H1 (cell line): ENCODE data around the gene LEMD2. TPM values are rescaled to one million over a fixed set of nuclear protein-coding genes. Genes with fewer than 3 reads are reported as not detected.

Experiments used
- CTCF ChIA-PET: fragments of 300-600 bp; sonication (Branson Sonifier 250); formaldehyde crosslinking; loops from one replicate; lab custom pipeline; 2021; ENCODE audit not compliant: partially characterized antibody; lab: Charles Lee
- POLR2A ChIA-PET: fragments of 300-600 bp; sonication (Branson Sonifier 250); formaldehyde crosslinking; loops from one replicate; lab custom pipeline; 2021; ENCODE audit warnings: inconsistent platforms; ENCODE audit not compliant: partially characterized antibody; lab: Charles Lee
- DNase-seq, 2 experiments: peaks; one replicate each; pipeline versions ENCODE4 v3.0.0 to v3.0.0-alpha.2; 2010 to 2022; ENCODE audit warnings: low spot score in 2 of 2, low read depth in 1 of 2, mixed read lengths in 1 of 2
- FAIRE-seq: peaks from 2 replicates; lab custom pipeline; 2011; peaks lifted over from hg19 to GRCh38; lab: Jason Lieb, UNC
- H2AFZ ChIP-seq: 2 replicates; pipeline ENCODE4 v1.8.1; 2012; ENCODE audit warnings: low read length, inconsistent platforms
- H2AK5ac ChIP-seq: 2 replicates; pipeline ENCODE4 v1.6.1; 2013; ENCODE audit warnings: low read depth, low read length
- H2BK120ac ChIP-seq: replicated peaks from 2 replicates; pipeline ENCODE3; 2013; ENCODE audit warnings: low read depth, low read length, inconsistent platforms
- H2BK12ac ChIP-seq: 2 replicates; pipeline ENCODE4 v1.6.1; 2013; ENCODE audit warnings: low read depth, low read length
- H2BK15ac ChIP-seq: 2 replicates; pipeline ENCODE4 v1.6.1; 2013; ENCODE audit warnings: low read length
- H2BK20ac ChIP-seq: 2 replicates; pipeline ENCODE4 v1.6.1; 2013; ENCODE audit warnings: low read length
- H2BK5ac ChIP-seq: 2 replicates; pipeline ENCODE4 v1.6.1; 2013; ENCODE audit warnings: low read depth, low read length
- H3K14ac ChIP-seq: 2 replicates; pipeline ENCODE4 v1.6.1; 2013; ENCODE audit warnings: inconsistent platforms; ENCODE audit not compliant: insufficient read length
- H3K18ac ChIP-seq: 2 replicates; pipeline ENCODE4 v1.6.1; 2013; ENCODE audit warnings: low read length; ENCODE audit errors: extremely low read depth
- H3K23ac ChIP-seq: 2 replicates; pipeline ENCODE4 v1.6.1; 2013; ENCODE audit warnings: inconsistent platforms; ENCODE audit not compliant: insufficient read length
- H3K23me2 ChIP-seq: 2 replicates; pipeline ENCODE4 v1.6.1; 2013; ENCODE audit warnings: low read depth, low read length
- H3K27ac ChIP-seq: 2 replicates; pipeline ENCODE4 v1.6.1; 2011; ENCODE audit warnings: low read depth, low read length, inconsistent platforms
- H3K27me3 ChIP-seq, 4 experiments: replicated peaks in 1 of 4; 1 replicate in 1 of 4; 2 replicates in 3 of 4; pipeline versions ENCODE4 v1.6.1 to v1.8.1; 2011 to 2013; ENCODE audit warnings: low read length in 3 of 4, mild to moderate bottlenecking in 3 of 4, inconsistent platforms in 2 of 4, mixed read lengths in 2 of 4, moderate library complexity in 1 of 4; ENCODE audit not compliant: control insufficient read depth in 3 of 4, insufficient read depth in 3 of 4; ENCODE audit errors: extremely low read depth in 1 of 4
- H3K36me3 ChIP-seq, 4 experiments: 2 replicates each; pipeline versions ENCODE4 v1.6.1 to v1.8.1; 2011 to 2013; ENCODE audit warnings: mild to moderate bottlenecking in 4 of 4, low read length in 3 of 4, moderate library complexity in 2 of 4, control low read depth in 1 of 4, inconsistent platforms in 1 of 4; ENCODE audit not compliant: insufficient read depth in 4 of 4, control insufficient read depth in 2 of 4
- H3K4ac ChIP-seq: replicated peaks from 2 replicates; pipeline ENCODE3; 2013; ENCODE audit warnings: low read length, low read depth, mixed read lengths, inconsistent platforms; ENCODE audit not compliant: insufficient read length
- H3K4me1 ChIP-seq, 4 experiments: replicated peaks in 1 of 4; 1 replicate in 1 of 4; 2 replicates in 3 of 4; pipeline versions ENCODE4 v1.6.1 to v1.8.1; 2011 to 2013; ENCODE audit warnings: low read length in 3 of 4, inconsistent platforms in 2 of 4, mixed read lengths in 1 of 4; ENCODE audit not compliant: insufficient read depth in 4 of 4, control insufficient read depth in 3 of 4
- H3K4me2 ChIP-seq, 2 experiments: 2 replicates each; pipeline versions ENCODE4 v1.6.1 to v1.8.1; 2011 to 2013; ENCODE audit warnings: low read depth in 2 of 2, low read length in 2 of 2, control low read depth in 1 of 2, inconsistent platforms in 1 of 2, mild to moderate bottlenecking in 1 of 2; ENCODE audit not compliant: insufficient read depth in 1 of 2
- H3K4me3 ChIP-seq, 4 experiments: fragments of 200-600, 300-600 bp in 1 of 4; sonication (generic), shearing (Covaris generic), sonication (Bioruptor Twin) in 1 of 4; 2 replicates each; pipeline versions ENCODE4 v1.5.1 to v1.8.1; 2011 to 2016; ENCODE audit warnings: low read length in 4 of 4, low read depth in 3 of 4, control low read depth in 2 of 4, inconsistent platforms in 2 of 4, mild to moderate bottlenecking in 2 of 4, mixed read lengths in 1 of 4, moderate library complexity in 1 of 4; ENCODE audit not compliant: insufficient read depth in 2 of 4; ENCODE audit errors: extremely low read depth in 1 of 4
- H3K56ac ChIP-seq: replicated peaks from 2 replicates; pipeline ENCODE3; 2013; ENCODE audit warnings: low read depth, mild to moderate bottlenecking, mixed read lengths, low read length, inconsistent platforms; ENCODE audit not compliant: insufficient read length
- H3K79me1 ChIP-seq: 2 replicates; pipeline ENCODE4 v1.6.1; 2013; ENCODE audit warnings: low read depth, low read length, control low read depth
- H3K79me2 ChIP-seq, 2 experiments: 2 replicates each; pipeline versions ENCODE4 v1.6.1 to v1.8.1; 2012 to 2013; ENCODE audit warnings: low read length in 2 of 2, mild to moderate bottlenecking in 2 of 2, inconsistent platforms in 1 of 2; ENCODE audit not compliant: insufficient read depth in 2 of 2, control insufficient read depth in 1 of 2
- H3K9ac ChIP-seq, 4 experiments: replicated peaks in 1 of 4; 1 replicate in 1 of 4; 2 replicates in 3 of 4; pipeline versions ENCODE4 v1.6.1 to v1.8.1; 2011 to 2013; ENCODE audit warnings: low read depth in 3 of 4, low read length in 3 of 4, control low read depth in 2 of 4, mild to moderate bottlenecking in 2 of 4, moderate library complexity in 2 of 4, inconsistent platforms in 1 of 4; ENCODE audit errors: extremely low read depth in 1 of 4
- H3K9me3 ChIP-seq, 2 experiments: 2 replicates each; pipeline versions ENCODE4 v1.6.1 to v1.8.1; 2012 to 2013; ENCODE audit warnings: mild to moderate bottlenecking in 2 of 2, moderate library complexity in 2 of 2, control low read depth in 1 of 2, inconsistent platforms in 1 of 2, low read depth in 1 of 2, low read length in 1 of 2, mixed read lengths in 1 of 2; ENCODE audit not compliant: insufficient read depth in 2 of 2
- H4K20me1 ChIP-seq, 2 experiments: replicated peaks in 1 of 2; 2 replicates each; pipeline versions ENCODE3 to v1.8.1; 2011 to 2013; ENCODE audit warnings: inconsistent platforms in 2 of 2, low read length in 2 of 2, mild to moderate bottlenecking in 1 of 2; ENCODE audit not compliant: insufficient read depth in 2 of 2, control insufficient read depth in 1 of 2
- H4K5ac ChIP-seq: 2 replicates; pipeline ENCODE4 v1.6.1; 2013; ENCODE audit warnings: low read length, low read depth, mixed read lengths, inconsistent platforms; ENCODE audit not compliant: insufficient read length
- H4K8ac ChIP-seq: 2 replicates; pipeline ENCODE4 v1.8.0; 2013; ENCODE audit warnings: mild to moderate bottlenecking, moderate library complexity, low read length, inconsistent platforms; ENCODE audit not compliant: insufficient read depth; ENCODE audit errors: extremely low read depth
- H4K91ac ChIP-seq: replicated peaks from 2 replicates; pipeline ENCODE3; 2013; ENCODE audit warnings: low read length, mixed read lengths, inconsistent platforms; ENCODE audit not compliant: insufficient read length
- E2F6 ChIP-seq: IDR thresholded peaks from 2 replicates; pipeline ENCODE4 v1.6.1; 2012; ENCODE audit warnings: inconsistent platforms
- TAF7 ChIP-seq: optimal IDR thresholded peaks from 2 replicates; pipeline ENCODE3; 2011; ENCODE audit warnings: low read depth, mild to moderate bottlenecking, inconsistent platforms, low read length, moderate library complexity, borderline replicate concordance
- WGBS, 2 experiments: shearing (Covaris generic) in 1 of 2; methylation state at CpG; one replicate each; pipeline versions ENCODE4 v1.1.6 to v1.1.7; 2013 to 2015; ENCODE audit warnings: low lambda C conversion rate in 2 of 2, mixed read lengths in 2 of 2, inconsistent platforms in 1 of 2, low coverage in 1 of 2, missing lambda C conversion rate in 1 of 2; ENCODE audit not compliant: insufficient replicate concordance in 2 of 2, insufficient coverage in 1 of 2, insufficient read length in 1 of 2; ENCODE audit errors: extremely low coverage in 1 of 2, missing lambda C conversion rate in 1 of 2; 5-methylcytosine and 5-hydroxymethylcytosine counted together
- polyA plus RNA-seq, 7 experiments: library from polyadenylated mRNA; depleted of rRNA in 3 of 7; stranded (reverse) in 5 of 7; unstranded in 2 of 7; fragments of >200 nt in 5 of 7; fragments of 200-250 nt in 2 of 7; gene quantifications; 1 replicate in 5 of 7; 2 replicates in 1 of 7; 4 replicates in 1 of 7; pipeline versions ENCODE4 v1.2.1 to v1.2.3, GENCODE V29; 2011 to 2013; ENCODE audit warnings: missing spikeins in 2 of 7, mixed read lengths in 2 of 7
- total RNA-seq: library from RNA; stranded (reverse); fragmentation: NEBNext Ultra II Directional; extraction: Animal tissue kit (Norgen Biotek cat#: 25700); gene quantifications from 2 replicates; pipeline ENCODE4 v1.2.1, GENCODE V29; 2021

LEMD2 gene
- total and polyA plus RNA-seq, 2 of the 8 experiments (the other 6 are each of a cell fraction or from before 2014, with no cell fraction given) = 32.7 to 57.3 TPM

DNA sequence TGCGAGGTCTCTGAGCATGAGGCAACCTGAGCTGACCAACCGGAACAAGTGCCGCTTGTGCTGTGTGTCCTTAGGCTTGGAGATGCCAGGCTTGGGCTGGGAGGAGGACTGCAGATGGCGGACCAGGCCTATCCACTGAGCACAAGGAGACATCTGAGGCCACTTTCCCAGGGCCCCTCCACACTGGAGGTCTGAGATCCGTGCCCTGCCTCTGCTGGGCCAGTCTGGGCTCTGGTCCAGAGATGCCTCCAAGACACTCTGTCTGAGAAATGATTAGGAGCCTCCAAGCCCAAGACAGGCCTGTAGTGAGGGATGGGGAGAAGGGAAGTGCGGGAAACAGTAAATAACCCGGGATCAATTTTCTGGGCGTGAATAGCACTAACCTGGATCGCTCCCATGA lies 17.9 kb upstream of the LEMD2 start:
- no peak overlapping the region for H2BK20ac ChIP-seq
- H2AK5ac ChIP-seq = no peak overlapping the region
- H3K9me3 ChIP-seq = no peaks in the 10 kb centered on the region
- no peak overlapping the region for H3K14ac ChIP-seq
- H3K23ac ChIP-seq = no peak overlapping the region
- H3K9ac ChIP-seq = no peak overlapping the region
- ChIA-PET POLR2A (interaction anchor here (1.8 to 1.9 kb wide), 2 partner anchors 8 to 34 kb away, joined by 4 read pairs; no protein-coding TSS in a partner anchor), CTCF (interaction anchor here (0.6 to 2.0 kb wide), 12 partner anchors 9 to 248 kb away, joined by 3 to 9 read pairs (median 3); no protein-coding TSS in a partner anchor)
- H2BK5ac ChIP-seq = no peak overlapping the region
- WGBS, 2 experiments = 78% methylated on average over 9 of the region's 9 CpGs; no CpG with 5 or more reads in 1 of the 2 experiments
- DNase-seq (no peak), FAIRE-seq (no peak)
- H4K5ac ChIP-seq = no peak overlapping the region
- H3K36me3 ChIP-seq = no peaks in the 10 kb centered on the region
- TF ChIP-seq TAF7 (no peak), E2F6 (0 out of 2 replicates have a peak, but pooled peaks have one; percentile 19)
- no peaks in the 10 kb centered on the region for H3K79me1 ChIP-seq
- H3K27ac ChIP-seq = no peak overlapping the region
- peaks cover 13 to 29% (median 20%) of the 10 kb centered on the region in 4 experiments for H3K4me1 ChIP-seq
- no peak overlapping the region for H2BK15ac ChIP-seq
- no peak overlapping the region for H4K91ac ChIP-seq
- H3K4me3 ChIP-seq = no peak overlapping the region
- no peak overlapping the region for H3K56ac ChIP-seq
- H3K23me2 ChIP-seq = no peaks in the 10 kb centered on the region
- H2BK120ac ChIP-seq = no peak overlapping the region
- H3K18ac ChIP-seq = no peak overlapping the region
- no peak overlapping the region for H4K8ac ChIP-seq
- no peaks in the 10 kb centered on the region for H4K20me1 ChIP-seq
- peak overlapping the region; percentile 42; the same call in 1 of the 2 replicates for H2BK12ac ChIP-seq
- peaks cover 0 to 3% (median 0%) of the 10 kb centered on the region in 4 experiments; a peak in 1 of 7 replicates for H3K27me3 ChIP-seq
- no peaks in the 10 kb centered on the region for H3K79me2 ChIP-seq
- no peak overlapping the region for H3K4me2 ChIP-seq
- H3K4ac ChIP-seq = no peak overlapping the region
- no peak overlapping the region for H2AFZ ChIP-seq
